Neuron (in vitro differentiated cells): Measurements from ENCODE around the gene CACNA1I.

Experiments used
- H2AFZ ChIP-seq: one replicate; pipeline ENCODE4 v1.6.1; 2013; ENCODE audit warnings: low read depth, mild to moderate bottlenecking, inconsistent platforms, low read length, moderate library complexity
- H3K27me3 ChIP-seq: one replicate; pipeline ENCODE4 v1.6.1; 2013; ENCODE audit warnings: low read length; ENCODE audit not compliant: insufficient read depth
- H3K36me3 ChIP-seq: one replicate; pipeline ENCODE4 v1.6.1; 2013; ENCODE audit warnings: low read length; ENCODE audit not compliant: insufficient read depth
- H3K4me1 ChIP-seq: one replicate; pipeline ENCODE4 v1.6.1; 2013; ENCODE audit warnings: low read length; ENCODE audit not compliant: insufficient read depth
- H3K4me3 ChIP-seq: 2 replicates; pipeline ENCODE4 v1.5.1; 2013; ENCODE audit warnings: mild to moderate bottlenecking, low read length, moderate library complexity
- H3K9me3 ChIP-seq: one replicate; pipeline ENCODE4 v1.6.1; 2013; ENCODE audit warnings: low read length

The CACNA1I gene

DNA sequence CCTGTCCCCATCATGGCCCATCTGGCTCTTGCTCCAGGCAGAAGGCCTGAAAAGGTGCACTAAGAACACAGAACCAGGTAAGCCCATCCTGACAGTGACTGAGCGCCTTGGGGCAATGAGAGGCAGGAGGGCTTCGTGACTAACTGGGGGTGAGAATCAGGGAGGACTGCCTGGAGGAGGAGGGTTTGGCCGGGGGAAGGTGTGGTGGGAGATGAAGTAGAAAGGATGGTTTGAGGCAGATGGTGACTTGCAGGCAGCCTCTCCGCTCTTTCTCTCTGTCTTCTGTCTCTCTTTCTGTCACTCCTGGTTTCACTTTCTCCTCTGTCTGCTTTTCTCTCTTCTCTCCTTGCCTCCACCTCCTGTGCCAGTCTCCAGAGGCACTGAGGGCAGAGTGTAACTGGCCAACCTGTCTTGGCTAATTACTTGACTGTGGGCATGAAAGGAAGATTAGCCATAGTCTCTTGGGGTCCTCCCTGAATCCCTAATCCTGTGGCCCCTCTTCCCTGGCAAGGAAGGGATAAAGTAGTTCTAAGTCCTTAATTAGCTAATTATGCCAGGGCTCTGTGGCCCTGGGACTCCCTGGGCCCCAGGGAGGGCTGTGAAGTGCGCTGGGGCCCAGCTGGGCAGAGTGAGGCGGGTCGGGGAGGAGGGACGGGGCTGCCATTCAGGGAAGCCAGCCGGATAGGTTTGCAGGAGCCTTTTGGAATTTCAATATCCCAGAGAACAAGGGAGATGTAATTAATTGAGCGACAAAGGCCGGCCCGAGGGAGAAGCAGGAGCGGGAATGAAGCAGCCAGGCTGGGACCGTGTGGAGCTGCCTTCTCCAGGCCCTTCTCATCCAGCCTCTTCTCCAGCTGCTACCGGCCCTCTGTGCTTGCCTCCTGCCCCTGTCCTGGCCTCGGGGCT lies 61.1 kb downstream of the CACNA1I start:
- Histone ChIP-seq H3K27me3 (peaks cover 20% of the 10 kb centered on the region), H3K4me3 (no peak overlapping the region), H3K4me1 (no peaks in the 10 kb centered on the region), H3K9me3 (no peaks in the 10 kb centered on the region), H3K36me3 (no peaks in the 10 kb centered on the region), H2AFZ (no peak overlapping the region)

DNA sequence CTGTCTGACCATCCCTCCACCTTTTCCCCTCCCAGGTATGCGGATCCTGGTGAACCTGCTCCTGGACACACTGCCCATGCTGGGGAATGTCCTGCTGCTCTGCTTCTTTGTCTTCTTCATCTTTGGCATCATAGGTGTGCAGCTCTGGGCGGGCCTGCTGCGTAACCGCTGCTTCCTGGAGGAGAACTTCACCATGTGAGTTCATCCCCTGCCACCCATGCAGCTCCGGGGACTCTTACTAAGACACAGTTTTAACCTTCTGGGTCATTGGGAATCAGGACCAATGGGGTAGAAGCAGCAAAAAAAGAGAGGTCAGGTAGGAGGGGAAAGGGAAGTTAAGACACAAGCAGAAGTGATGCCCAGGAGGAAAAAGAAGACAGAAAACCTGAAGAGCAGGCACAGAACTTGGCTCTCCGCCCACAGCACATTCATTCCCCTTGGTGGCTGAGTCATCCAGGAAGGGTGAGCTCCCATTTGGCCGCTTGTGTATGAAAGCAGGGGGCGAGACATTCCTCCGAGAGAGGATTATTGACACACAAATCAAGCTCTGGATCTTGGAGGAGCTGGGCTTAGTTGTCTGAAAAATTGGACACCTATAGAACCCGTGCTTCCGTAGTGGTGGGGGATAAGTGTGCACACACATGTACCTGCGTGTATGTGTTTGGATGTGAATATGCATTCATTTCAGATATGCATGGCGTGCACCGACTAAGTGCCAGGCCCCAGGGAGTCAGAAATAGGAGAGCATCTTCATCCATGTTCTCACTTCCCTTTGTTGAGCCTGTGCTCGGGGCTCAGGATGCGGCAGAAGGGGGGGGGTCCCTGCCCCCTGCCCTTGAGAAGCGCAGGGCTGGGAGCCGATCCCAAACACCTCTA lies 64.2 kb downstream of the CACNA1I start:
- H3K4me1 ChIP-seq, result no peaks in the 10 kb centered on the region
- no peak overlapping the region for H2AFZ ChIP-seq
- peaks cover 9% of the 10 kb centered on the region for H3K27me3 ChIP-seq
- H3K4me3 ChIP-seq, result no peak overlapping the region
- H3K9me3 ChIP-seq, result no peaks in the 10 kb centered on the region
- H3K36me3 ChIP-seq, result no peaks in the 10 kb centered on the region

DNA sequence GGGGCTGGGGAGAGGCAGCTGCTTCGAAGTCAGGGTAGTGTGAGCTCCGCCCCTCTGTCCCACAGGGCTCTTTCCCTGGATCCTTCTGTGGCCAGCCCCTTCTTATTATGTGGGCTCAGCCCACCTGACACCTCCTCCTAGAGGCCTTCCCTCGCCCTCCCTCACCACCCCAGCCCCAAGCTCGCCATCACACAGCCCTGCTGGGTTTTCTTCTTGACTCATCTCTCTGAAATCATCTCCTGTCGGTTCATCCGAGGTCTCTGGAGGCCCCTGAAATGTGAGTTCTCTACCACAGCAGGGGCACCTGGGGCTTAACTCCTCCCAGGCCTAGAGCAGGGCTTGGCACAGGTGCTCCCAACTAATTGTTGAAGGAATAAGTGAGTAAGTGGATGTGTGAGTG lies 65.2 kb downstream of the CACNA1I start:
- H3K36me3 ChIP-seq, result no peaks in the 10 kb centered on the region
- H3K4me1 ChIP-seq, result no peaks in the 10 kb centered on the region
- H2AFZ ChIP-seq, result no peak overlapping the region
- no peak overlapping the region for H3K4me3 ChIP-seq
- no peaks in the 10 kb centered on the region for H3K9me3 ChIP-seq
- peaks cover 2% of the 10 kb centered on the region for H3K27me3 ChIP-seq

DNA sequence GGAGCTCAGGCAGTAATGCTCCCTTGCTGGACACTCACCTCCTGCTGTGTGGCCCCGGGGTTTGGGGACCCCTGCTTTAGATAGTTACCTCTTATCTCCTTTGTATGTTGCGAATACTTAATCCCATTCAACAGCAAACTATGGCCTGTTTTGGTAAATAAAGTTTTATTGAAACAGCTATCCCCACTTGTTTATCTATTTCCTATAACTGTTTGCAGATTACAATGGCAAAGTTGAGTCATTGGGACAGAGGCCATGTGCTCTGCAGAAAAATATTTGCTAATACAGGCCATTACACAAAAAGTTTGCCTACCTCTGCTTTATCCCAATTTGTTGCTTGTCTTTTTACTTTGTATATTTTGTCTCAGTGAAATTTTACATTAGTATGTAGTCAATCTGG lies 68.4 kb downstream of the CACNA1I start:
- Histone ChIP-seq H3K27me3 (peaks cover 10% of the 10 kb centered on the region), H3K36me3 (no peaks in the 10 kb centered on the region), H2AFZ (no peak overlapping the region), H3K9me3 (no peaks in the 10 kb centered on the region), H3K4me3 (no peak overlapping the region), H3K4me1 (no peaks in the 10 kb centered on the region)

DNA sequence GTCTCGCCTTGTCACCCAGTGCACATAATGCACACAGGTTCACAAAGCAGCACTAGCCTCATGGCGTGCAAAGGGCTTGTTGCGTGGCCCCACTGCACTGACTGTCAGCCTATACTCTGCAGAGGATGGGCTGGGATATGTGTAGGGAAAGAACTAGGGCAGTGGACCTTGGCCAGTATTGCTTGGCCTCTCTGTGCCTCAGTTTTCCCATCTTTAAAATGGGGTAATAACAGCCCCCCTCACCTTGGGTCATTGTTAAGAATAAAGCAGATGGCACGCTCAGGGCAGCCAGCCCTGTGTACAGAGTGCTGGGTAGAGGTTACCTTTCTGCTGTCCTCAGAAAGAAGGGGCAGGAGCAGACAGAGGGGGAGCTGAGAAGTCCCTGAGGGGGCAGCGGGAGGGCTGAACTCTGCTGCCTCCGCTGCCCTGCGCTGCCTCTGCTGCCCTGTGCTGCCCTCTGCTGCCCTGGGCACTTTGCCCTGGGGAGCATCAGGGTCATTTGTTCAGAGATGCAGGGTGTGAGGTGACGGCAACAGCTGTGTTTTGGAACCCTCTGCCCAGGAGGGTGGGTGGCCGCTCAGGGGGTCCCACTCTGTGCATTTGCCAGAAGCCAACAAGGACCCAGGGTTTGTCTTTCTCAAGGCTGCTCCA lies 71.2 kb downstream of the CACNA1I start:
- Histone ChIP-seq H3K4me3 (no peak overlapping the region), H3K9me3 (no peaks in the 10 kb centered on the region), H3K36me3 (no peaks in the 10 kb centered on the region), H2AFZ (no peak overlapping the region), H3K27me3 (peaks cover 17% of the 10 kb centered on the region), H3K4me1 (no peaks in the 10 kb centered on the region)

DNA sequence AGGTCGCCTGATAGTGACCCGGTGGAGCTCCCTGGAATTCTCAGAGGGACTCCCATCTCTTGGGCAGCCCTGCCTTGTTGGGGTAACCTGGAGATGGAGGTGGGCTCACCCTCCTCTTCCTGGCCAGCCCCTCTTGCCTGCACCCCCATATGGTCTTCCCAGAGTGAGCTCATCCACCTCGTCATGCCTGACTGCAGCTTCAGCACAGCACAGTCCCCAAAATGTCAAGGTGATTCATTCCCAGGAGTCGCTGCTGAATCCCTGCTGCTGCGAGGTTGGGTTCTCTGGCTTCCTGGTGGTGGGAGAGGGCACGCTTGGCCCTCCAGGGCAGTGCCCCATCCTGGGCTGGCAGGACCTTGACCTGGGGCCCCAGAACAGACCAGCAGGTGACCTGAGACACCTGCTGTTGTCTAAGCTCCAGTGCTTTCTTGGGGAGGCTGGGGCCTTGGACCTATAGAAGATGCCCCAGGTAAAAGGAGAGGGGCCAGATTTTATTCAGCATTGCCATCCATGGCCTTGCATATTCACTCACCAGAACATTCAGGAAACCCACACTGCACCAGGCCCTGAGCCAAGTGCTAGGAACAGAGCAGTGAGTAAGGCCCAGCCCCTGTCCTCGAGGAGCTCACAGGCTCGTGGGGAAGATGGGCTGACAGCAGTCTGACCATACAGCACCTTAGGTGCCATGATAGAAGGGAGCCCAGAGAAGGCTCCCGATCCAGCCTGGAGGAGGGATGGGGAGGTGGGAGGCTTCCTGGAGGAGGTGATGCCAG lies 72.9 kb downstream of the CACNA1I start:
- H2AFZ ChIP-seq, result no peak overlapping the region
- H3K4me1 ChIP-seq, result no peaks in the 10 kb centered on the region
- no peaks in the 10 kb centered on the region for H3K36me3 ChIP-seq
- no peaks in the 10 kb centered on the region for H3K9me3 ChIP-seq
- H3K27me3 ChIP-seq, result peaks cover 25% of the 10 kb centered on the region
- no peak overlapping the region for H3K4me3 ChIP-seq

DNA sequence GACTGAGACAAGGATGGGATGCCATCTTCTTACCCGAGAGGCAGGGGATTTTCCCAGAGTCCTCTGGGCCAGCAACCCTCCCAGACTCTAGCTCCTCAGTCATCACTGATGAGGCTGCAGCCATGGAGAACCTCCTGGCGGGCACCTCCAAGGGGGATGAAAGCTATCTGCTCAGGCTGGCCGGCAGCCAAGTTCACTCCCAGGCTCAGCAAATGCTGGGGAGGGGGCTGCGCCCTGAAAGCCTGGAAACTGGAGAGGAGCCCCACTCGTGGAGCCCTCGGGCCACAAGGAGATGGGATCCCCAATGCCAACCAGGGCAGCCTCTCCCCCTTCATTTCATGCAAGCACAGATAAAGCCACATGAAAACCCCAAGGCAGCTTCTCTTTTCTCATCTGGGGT lies 75.0 kb downstream of the CACNA1I start:
- H3K27me3 ChIP-seq, result peaks cover 25% of the 10 kb centered on the region
- no peaks in the 10 kb centered on the region for H3K9me3 ChIP-seq
- no peaks in the 10 kb centered on the region for H3K36me3 ChIP-seq
- H3K4me3 ChIP-seq, result no peak overlapping the region
- H3K4me1 ChIP-seq, result no peaks in the 10 kb centered on the region
- no peak overlapping the region for H2AFZ ChIP-seq

DNA sequence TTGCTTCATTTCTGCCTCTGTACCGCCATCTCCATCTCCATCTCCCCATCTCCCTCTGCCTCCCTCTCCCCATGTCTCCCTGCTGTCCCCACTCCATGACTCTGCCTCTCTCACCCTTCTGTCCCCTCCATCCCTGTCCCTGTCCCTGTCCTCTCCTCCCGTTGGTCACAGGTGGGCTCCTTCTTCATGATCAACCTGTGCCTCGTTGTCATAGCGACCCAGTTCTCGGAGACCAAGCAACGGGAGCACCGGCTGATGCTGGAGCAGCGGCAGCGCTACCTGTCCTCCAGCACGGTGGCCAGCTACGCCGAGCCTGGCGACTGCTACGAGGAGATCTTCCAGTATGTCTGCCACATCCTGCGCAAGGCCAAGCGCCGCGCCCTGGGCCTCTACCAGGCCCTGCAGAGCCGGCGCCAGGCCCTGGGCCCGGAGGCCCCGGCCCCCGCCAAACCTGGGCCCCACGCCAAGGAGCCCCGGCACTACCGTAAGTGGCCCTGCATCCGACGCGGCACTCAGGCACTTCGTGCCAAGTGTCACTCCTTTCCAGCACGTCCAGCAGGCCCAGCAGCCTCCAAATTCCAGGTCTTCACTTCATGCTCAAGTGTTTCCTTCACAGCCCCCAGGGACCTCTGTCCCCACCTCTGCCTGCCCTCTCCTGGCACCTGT lies 76.0 kb downstream of the CACNA1I start:
- no peaks in the 10 kb centered on the region for H3K4me1 ChIP-seq
- H3K4me3 ChIP-seq, result no peak overlapping the region
- peaks cover 25% of the 10 kb centered on the region for H3K27me3 ChIP-seq

DNA sequence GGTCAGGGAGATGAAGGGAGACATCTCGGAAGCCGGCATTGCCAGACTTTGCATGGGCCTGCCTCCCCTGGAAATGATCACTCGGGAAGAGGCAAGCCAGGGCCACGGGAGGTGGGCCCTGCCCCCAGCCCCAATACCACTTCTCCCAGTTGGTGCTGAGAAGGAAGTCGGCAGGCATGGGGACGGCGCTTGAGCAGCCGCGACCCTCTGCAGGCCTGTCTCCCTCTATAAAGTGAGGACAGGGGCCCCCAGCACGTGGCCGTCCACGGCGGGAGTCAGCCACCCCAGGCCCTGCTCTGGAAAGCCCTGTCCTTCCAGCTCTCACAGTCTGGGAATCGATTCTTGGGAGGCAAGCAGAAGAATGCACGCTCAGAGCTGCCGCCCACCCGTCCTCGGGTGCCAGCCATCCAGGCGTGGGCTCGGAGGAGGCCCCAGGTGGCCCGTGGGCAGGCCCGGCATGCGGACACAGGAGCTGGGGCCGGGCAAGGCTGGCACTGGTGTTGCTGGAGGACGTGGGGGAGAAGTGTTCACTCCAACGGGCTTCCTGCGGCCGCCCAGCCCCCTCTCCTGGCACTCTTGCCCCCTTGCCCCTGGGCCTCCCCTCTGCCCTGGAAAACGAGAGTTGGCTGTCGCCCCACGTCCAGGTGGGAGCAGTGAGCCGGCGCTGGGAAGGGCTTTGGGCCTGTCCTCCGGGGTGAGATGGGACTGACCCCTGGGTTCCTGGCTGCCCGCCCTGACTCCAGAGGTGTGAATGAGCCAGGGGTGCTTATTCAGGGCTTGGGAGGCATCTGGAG lies 77.5 kb downstream of the CACNA1I start:
- no peak overlapping the region for H3K4me3 ChIP-seq
- H2AFZ ChIP-seq, result no peak overlapping the region
- no peaks in the 10 kb centered on the region for H3K9me3 ChIP-seq
- H3K4me1 ChIP-seq, result no peaks in the 10 kb centered on the region
- peaks cover 21% of the 10 kb centered on the region for H3K27me3 ChIP-seq
- H3K36me3 ChIP-seq, result no peaks in the 10 kb centered on the region

More for the DNA sequence above, 76.0 kb downstream of the CACNA1I start:
- Histone ChIP-seq H3K36me3 (no peaks in the 10 kb centered on the region), H3K9me3 (no peaks in the 10 kb centered on the region), H2AFZ (no peak overlapping the region)

DNA sequence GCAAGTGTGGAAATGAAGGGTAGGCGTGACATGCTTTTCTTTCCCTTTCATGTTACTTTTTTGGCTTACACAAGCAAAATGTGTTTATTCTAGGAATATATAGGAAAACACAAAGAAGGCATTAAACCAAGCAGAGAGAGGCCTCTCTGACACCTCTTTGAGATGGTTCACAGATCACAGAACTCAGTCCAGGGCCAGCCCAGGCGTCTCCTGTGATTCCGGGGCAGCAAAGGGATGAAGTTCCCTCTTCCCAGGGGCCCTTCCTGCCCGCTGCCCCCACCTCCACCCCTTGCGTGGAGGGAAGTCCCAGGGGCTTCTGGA lies 78.0 kb downstream of the CACNA1I start:
- Histone ChIP-seq H3K4me1 (no peaks in the 10 kb centered on the region), H3K9me3 (no peaks in the 10 kb centered on the region)

DNA sequence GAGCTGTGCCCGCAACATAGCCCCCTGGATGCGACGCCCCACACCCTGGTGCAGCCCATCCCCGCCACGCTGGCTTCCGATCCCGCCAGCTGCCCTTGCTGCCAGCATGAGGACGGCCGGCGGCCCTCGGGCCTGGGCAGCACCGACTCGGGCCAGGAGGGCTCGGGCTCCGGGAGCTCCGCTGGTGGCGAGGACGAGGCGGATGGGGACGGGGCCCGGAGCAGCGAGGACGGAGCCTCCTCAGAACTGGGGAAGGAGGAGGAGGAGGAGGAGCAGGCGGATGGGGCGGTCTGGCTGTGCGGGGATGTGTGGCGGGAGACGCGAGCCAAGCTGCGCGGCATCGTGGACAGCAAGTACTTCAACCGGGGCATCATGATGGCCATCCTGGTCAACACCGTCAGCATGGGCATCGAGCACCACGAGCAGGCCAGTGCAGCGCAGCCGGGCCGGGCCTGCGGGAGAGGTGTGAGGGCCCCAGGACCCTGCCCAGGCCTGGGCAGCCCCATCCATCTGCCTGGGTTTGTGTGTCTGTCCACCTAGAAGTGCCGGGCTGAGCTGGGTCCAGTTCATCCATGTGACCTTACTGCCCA lies 79.0 kb downstream of the CACNA1I start:
- Histone ChIP-seq H3K36me3 (no peaks in the 10 kb centered on the region), H3K4me3 (no peak overlapping the region), H2AFZ (no peak overlapping the region), H3K4me1 (no peaks in the 10 kb centered on the region), H3K9me3 (no peaks in the 10 kb centered on the region), H3K27me3 (peaks cover 15% of the 10 kb centered on the region)

More for the DNA sequence above, 78.0 kb downstream of the CACNA1I start:
- H3K36me3 ChIP-seq, result no peaks in the 10 kb centered on the region
- peaks cover 16% of the 10 kb centered on the region for H3K27me3 ChIP-seq
- no peak overlapping the region for H2AFZ ChIP-seq
- H3K4me3 ChIP-seq, result no peak overlapping the region
